Measurements from ENCODE around the gene EEF1B2. TPM values are rescaled to one million over a fixed set of nuclear protein-coding genes. Genes with fewer than 3 reads are reported as not detected.

EEF1B2 gene
- total and polyA plus RNA-seq, 10 donors: 351 to 1,930 (median 556) TPM

- 81 to 93% (median 84%) methylated on average over 2 of the region's 2 CpGs for WGBS, 5 donors
Observed at GRCh38 chr2:206211657-206212255, 52.1 kb downstream of the EEF1B2 start.

More at GRCh38 chr2:206211657-206212255, 52.1 kb downstream of the EEF1B2 start:
- no peak for DNase-seq
- H3K4me3 ChIP-seq: no peak overlapping the region
- TF ChIP-seq, protein P1, sequence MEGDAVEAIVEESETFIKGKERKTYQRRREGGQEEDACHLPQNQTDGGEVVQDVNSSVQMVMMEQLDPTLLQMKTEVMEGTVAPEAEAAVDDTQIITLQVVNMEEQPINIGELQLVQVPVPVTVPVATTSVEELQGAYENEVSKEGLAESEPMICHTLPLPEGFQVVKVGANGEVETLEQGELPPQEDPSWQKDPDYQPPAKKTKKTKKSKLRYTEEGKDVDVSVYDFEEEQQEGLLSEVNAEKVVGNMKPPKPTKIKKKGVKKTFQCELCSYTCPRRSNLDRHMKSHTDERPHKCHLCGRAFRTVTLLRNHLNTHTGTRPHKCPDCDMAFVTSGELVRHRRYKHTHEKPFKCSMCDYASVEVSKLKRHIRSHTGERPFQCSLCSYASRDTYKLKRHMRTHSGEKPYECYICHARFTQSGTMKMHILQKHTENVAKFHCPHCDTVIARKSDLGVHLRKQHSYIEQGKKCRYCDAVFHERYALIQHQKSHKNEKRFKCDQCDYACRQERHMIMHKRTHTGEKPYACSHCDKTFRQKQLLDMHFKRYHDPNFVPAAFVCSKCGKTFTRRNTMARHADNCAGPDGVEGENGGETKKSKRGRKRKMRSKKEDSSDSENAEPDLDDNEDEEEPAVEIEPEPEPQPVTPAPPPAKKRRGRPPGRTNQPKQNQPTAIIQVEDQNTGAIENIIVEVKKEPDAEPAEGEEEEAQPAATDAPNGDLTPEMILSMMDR (IDR thresholded peaks at IDR 0.05 in 8 of 11, conservative IDR thresholded peaks at IDR 0.05 in 3 of 11): no peak
- TF ChIP-seq POLR2A (IDR thresholded peaks at IDR 0.05) (no peak), POLR2AphosphoS5 (IDR thresholded peaks at IDR 0.05) (no peak)
- no peaks in the 10 kb centered on the region for H3K4me1 ChIP-seq
- H3K27me3 ChIP-seq (replicated peaks in 1 of 7): peaks cover 0 to 15% (median 0%) of the 10 kb centered on the region in 7 donors
- intact Hi-C loops (cut with DNase I; ENCODE audit: low total_unique reads): no loop called here
- no peaks in the 10 kb centered on the region for H3K36me3 ChIP-seq
- no peak overlapping the region for H3K27ac ChIP-seq
- H3K9me3 ChIP-seq: no peaks in the 10 kb centered on the region

Small RNAs within 50 kb of the gene (small RNA-seq; reads per million reads assigned to genes)
- gene RF00134 (0 reads per million in 4 donors), gene RF02271 (0 reads per million in 4 donors), gene SNORA41 (0 reads per million in 4 donors), gene SNORD51 (0 to 0.15 (median 0.07) reads per million in 4 donors)

Other genes with a start within 250 kb of the EEF1B2 start
- gene INO80D, start 73.7 kb upstream of the EEF1B2 start, total RNA-seq: 10 to 100 TPM; 23.9 to 39.8 (median 33.2) TPM
- gene INO80D, start 73.7 kb upstream of the EEF1B2 start, polyA plus RNA-seq: 1 to 10 TPM; 1.6 to 2.7 (median 2.0) TPM
- 10 to 100 TPM; 62.6 to 93.6 (median 66.5) TPM for gene NDUFS1, start 451 bp upstream of the EEF1B2 start, total RNA-seq
- gene NDUFS1, start 451 bp upstream of the EEF1B2 start, polyA plus RNA-seq: 10 to 100 TPM in 2 of 3 donors, 1 to 10 TPM in 1; 9.0 to 15.0 (median 13.4) TPM
- gene ZDBF2, start 114.8 kb downstream of the EEF1B2 start, total RNA-seq: 10 to 100 TPM in 6 of 7 donors, 1 to 10 TPM in 1; 8.6 to 14.7 (median 13.4) TPM
- 1 to 10 TPM; 1.2 to 1.3 (median 1.2) TPM for gene ZDBF2, start 114.8 kb downstream of the EEF1B2 start, polyA plus RNA-seq